Measurements from ENCODE around the gene INSR.

INSR gene

GRCh38 chr19:7088999-7089398 lies 205.2 kb downstream of the INSR start:
- no peaks in the 10 kb centered on the region for H4K20me1 ChIP-seq (ENCODE audit: insufficient read depth, low read length)
- H3K27me3 ChIP-seq (ENCODE audit: low read depth, low read length) = no peaks in the 10 kb centered on the region
- no peak overlapping the region for H3K9ac ChIP-seq (ENCODE audit: low read length)
- H3K4me3 ChIP-seq (ENCODE audit: low read length) = no peak overlapping the region
- peaks cover 49% of the 10 kb centered on the region for H3K36me3 ChIP-seq (replicated peaks; ENCODE audit: low read depth, low read length)
- H2AFZ ChIP-seq (ENCODE audit: low read depth, low read length) = no peak overlapping the region
- H3K4me1 ChIP-seq (ENCODE audit: low read length) = no peaks in the 10 kb centered on the region
- no peaks in the 10 kb centered on the region for H3K79me2 ChIP-seq (ENCODE audit: low read length)
- no peak overlapping the region for H3K27ac ChIP-seq (ENCODE audit: low read length)
- no peak for TF ChIP-seq CTCF (IDR thresholded peaks at IDR 0.05; ENCODE audit: low read depth, low read length)
- TF ChIP-seq EZH2phosphoT487 (IDR thresholded peaks at IDR 0.05; ENCODE audit: low read depth) = no peak
- peaks cover 32% of the 10 kb centered on the region for H3K9me3 ChIP-seq (ENCODE audit: insufficient read depth, low read length)
- H3K4me2 ChIP-seq (ENCODE audit: low read length) = no peak overlapping the region

DNA sequence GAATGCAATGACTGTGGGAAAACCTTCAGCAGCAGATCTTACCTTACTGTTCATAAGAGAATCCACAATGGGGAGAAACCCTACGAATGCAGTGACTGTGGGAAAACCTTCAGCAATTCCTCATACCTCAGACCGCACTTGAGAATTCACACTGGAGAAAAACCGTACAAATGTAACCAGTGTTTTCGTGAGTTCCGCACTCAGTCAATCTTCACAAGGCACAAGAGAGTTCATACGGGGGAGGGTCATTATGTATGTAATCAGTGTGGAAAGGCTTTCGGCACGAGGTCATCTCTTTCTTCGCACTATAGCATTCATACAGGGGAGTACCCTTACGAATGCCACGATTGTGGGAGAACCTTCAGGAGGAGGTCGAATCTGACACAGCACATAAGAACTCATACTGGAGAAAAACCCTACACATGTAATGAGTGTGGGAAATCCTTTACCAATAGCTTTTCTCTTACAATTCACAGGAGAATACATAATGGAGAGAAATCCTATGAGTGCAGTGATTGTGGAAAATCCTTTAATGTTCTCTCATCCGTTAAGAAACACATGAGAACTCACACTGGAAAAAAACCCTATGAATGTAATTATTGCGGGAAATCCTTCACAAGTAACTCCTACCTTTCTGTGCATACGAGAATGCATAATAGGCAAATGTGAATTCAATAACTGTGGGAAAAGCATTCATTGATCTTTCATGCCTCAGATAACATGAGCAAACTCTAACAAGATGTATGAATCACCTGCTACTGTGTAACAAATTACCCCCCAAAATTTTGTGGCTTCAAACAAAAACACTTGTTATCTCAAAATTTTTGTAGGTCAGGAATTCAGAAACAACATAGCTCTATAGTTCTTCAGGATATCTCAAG lies 210.9 kb downstream of the INSR start:
- no peak overlapping the region for H3K4me2 ChIP-seq (ENCODE audit: low read length)
- no peak overlapping the region for H2AFZ ChIP-seq (ENCODE audit: low read depth, low read length)
- H3K27ac ChIP-seq (ENCODE audit: low read length) = no peak overlapping the region
- H3K27me3 ChIP-seq (ENCODE audit: low read depth, low read length) = no peaks in the 10 kb centered on the region
- H3K9ac ChIP-seq (ENCODE audit: low read length) = no peak overlapping the region
- H3K9me3 ChIP-seq (ENCODE audit: insufficient read depth, low read length) = peaks cover 76% of the 10 kb centered on the region
- no peaks in the 10 kb centered on the region for H3K4me1 ChIP-seq (ENCODE audit: low read length)
- H4K20me1 ChIP-seq (ENCODE audit: insufficient read depth, low read length) = no peaks in the 10 kb centered on the region
- TF ChIP-seq EZH2phosphoT487 (IDR thresholded peaks at IDR 0.05; ENCODE audit: low read depth) = no peak
- TF ChIP-seq CTCF (IDR thresholded peaks at IDR 0.05; ENCODE audit: low read depth, low read length) = no peak
- peaks cover 83% of the 10 kb centered on the region for H3K36me3 ChIP-seq (replicated peaks; ENCODE audit: low read depth, low read length)
- no peak overlapping the region for H3K4me3 ChIP-seq (ENCODE audit: low read length)
- no peaks in the 10 kb centered on the region for H3K79me2 ChIP-seq (ENCODE audit: low read length)

- no peaks in the 10 kb centered on the region for H3K27me3 ChIP-seq (ENCODE audit: low read depth, low read length)
- no peak overlapping the region for H3K4me2 ChIP-seq (ENCODE audit: low read length)
- no peak overlapping the region for H3K27ac ChIP-seq (ENCODE audit: low read length)
- H3K9me3 ChIP-seq (ENCODE audit: insufficient read depth, low read length) = peaks cover 52% of the 10 kb centered on the region
- H3K4me3 ChIP-seq (ENCODE audit: low read length) = no peak overlapping the region
- no peaks in the 10 kb centered on the region for H3K4me1 ChIP-seq (ENCODE audit: low read length)
- H3K36me3 ChIP-seq (replicated peaks; ENCODE audit: low read depth, low read length) = peaks cover 95% of the 10 kb centered on the region
- no peak for TF ChIP-seq EZH2phosphoT487 (IDR thresholded peaks at IDR 0.05; ENCODE audit: low read depth)
- no peaks in the 10 kb centered on the region for H3K79me2 ChIP-seq (ENCODE audit: low read length)
- no peak overlapping the region for H2AFZ ChIP-seq (ENCODE audit: low read depth, low read length)
- no peaks in the 10 kb centered on the region for H4K20me1 ChIP-seq (ENCODE audit: insufficient read depth, low read length)
- H3K9ac ChIP-seq (ENCODE audit: low read length) = no peak overlapping the region
Measured at GRCh38 chr19:7078008-7078407, 216.2 kb downstream of the INSR start.

GRCh38 chr19:7076151-7076550 lies 218.1 kb downstream of the INSR start:
- Histone ChIP-seq H3K4me3 (ENCODE audit: low read length) (no peak overlapping the region), H3K4me2 (ENCODE audit: low read length) (no peak overlapping the region), H3K4me1 (ENCODE audit: low read length) (no peaks in the 10 kb centered on the region), H3K27me3 (ENCODE audit: low read depth, low read length) (no peaks in the 10 kb centered on the region), H2AFZ (ENCODE audit: low read depth, low read length) (no peak overlapping the region), H3K36me3 (replicated peaks; ENCODE audit: low read depth, low read length) (peaks cover 87% of the 10 kb centered on the region), H4K20me1 (ENCODE audit: insufficient read depth, low read length) (no peaks in the 10 kb centered on the region), H3K9me3 (ENCODE audit: insufficient read depth, low read length) (peaks cover 33% of the 10 kb centered on the region), H3K79me2 (ENCODE audit: low read length) (0 out of 2 replicates have a peak, but pooled peaks cover 2% of the 10 kb centered on the region), H3K27ac (ENCODE audit: low read length) (no peak overlapping the region), H3K9ac (ENCODE audit: low read length) (no peak overlapping the region)
- no peak for TF ChIP-seq CTCF (IDR thresholded peaks at IDR 0.05; ENCODE audit: low read depth, low read length)
- TF ChIP-seq EZH2phosphoT487 (IDR thresholded peaks at IDR 0.05; ENCODE audit: low read depth) = no peak
